ENCODE data around the gene TTC39A.

Gene TTC39A

DNA sequence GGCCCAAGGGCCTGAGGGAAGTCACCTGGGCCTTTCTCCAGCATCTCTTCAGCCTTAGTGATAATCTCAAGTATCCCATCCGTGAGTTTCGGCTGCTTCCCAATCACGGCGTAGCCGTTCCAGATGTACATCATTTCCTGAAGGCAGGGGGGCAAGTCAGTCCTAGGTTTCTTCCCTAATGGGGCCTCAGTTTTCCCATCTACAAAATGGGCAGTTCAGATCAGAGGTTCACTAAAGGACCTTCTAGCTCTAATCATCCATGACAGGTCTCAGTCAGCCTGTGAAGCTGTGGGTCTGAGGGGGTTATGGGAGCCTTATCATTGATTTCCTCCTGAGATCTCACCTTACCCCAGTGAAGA, 39.9 kb downstream of the TTC39A start:
- no peaks in the 10 kb centered on the region for H3K4me1 ChIP-seq (ENCODE audit: control insufficient read depth in 2 of 2, insufficient read depth in 1 of 2, low read depth in 1 of 2, low read length in 2 of 2)
- WGBS, 2 donors (ENCODE audit: extremely low coverage in 2 of 2, insufficient read length in 2 of 2, insufficient replicate concordance in 1 of 2), result no CpG with 5 or more reads among the region's 5 CpGs
- H2BK5ac ChIP-seq (ENCODE audit: low read length), result no peak overlapping the region

DNA sequence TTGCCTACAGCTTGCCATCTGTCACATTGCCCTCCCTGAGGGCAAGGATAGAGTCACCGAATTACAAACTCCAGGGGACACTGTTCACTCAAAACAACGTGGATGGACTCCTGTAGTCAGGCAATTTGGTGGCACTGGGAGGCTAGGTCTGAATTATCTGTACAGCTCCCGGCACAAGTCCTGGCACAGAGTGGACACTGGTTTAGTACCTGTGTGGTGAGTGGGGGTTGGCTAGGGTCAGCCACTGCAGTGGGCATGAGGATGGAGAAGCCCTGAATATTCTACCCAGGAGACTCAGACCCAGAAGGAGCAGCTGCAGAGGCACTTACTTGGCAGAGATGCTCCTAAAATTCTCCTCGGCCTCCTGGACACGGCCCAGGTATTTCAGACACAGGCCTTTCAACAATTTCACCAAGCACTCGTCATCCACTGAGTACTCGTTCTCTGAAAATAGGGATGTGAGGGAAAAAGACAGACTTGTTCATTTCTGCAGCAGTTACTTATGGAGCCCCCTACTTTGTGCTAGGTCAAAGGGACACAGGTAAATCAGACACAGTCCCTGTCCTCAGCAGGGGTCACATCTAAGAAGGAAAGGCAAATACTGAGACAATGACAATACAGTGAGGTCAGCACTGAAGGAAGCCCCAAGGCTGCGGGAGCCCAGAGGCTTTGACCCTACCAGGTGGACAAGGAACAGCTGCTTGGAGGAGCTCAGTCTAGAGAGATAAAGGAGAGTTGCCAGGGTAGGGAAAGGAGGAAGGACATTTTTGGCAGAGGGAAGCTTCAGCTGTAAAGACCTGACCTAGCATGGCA, 40.5 kb downstream of the TTC39A start:
- no peak overlapping the region for H2AK5ac ChIP-seq (ENCODE audit: low read depth, low read length)
- H3K14ac ChIP-seq (ENCODE audit: low read length), result no peak overlapping the region
- no peak overlapping the region for H2BK15ac ChIP-seq (ENCODE audit: low read length)
- H3K18ac ChIP-seq (ENCODE audit: low read length), result no peak overlapping the region
- no peaks in the 10 kb centered on the region for H3K4me1 ChIP-seq (ENCODE audit: control insufficient read depth in 2 of 2, insufficient read depth in 1 of 2, low read depth in 1 of 2, low read length in 2 of 2)
- H3K4me2 ChIP-seq (ENCODE audit: insufficient read depth, low read length, poor library complexity, severe bottlenecking), result no peak overlapping the region
- H2BK12ac ChIP-seq (ENCODE audit: low read length), result no peak overlapping the region
- no peaks in the 10 kb centered on the region for H3K27me3 ChIP-seq (ENCODE audit: control insufficient read depth in 3 of 3, insufficient read depth in 3 of 3, low read depth in 1 of 3, low read length in 3 of 3)
- no peak overlapping the region for H2AFZ ChIP-seq (ENCODE audit: low read length)
- no peak overlapping the region for H3K27ac ChIP-seq (replicated peaks; ENCODE audit: low read length)
- WGBS, 2 donors (ENCODE audit: extremely low coverage in 2 of 2, insufficient read length in 2 of 2, insufficient replicate concordance in 1 of 2), result no CpG with 5 or more reads among the region's 8 CpGs
- H3K9me3 ChIP-seq (replicated peaks in 1 of 2; ENCODE audit: control insufficient read depth in 2 of 2, insufficient read depth in 1 of 2, low read depth in 1 of 2, low read length in 2 of 2), result no peaks in the 10 kb centered on the region
- H4K8ac ChIP-seq (ENCODE audit: low read depth, low read length), result no peak overlapping the region
- no peak overlapping the region for H3K9ac ChIP-seq (ENCODE audit: low read depth, low read length, poor library complexity)
- no peak overlapping the region for H4K91ac ChIP-seq (ENCODE audit: low read depth, low read length, poor library complexity)
- H3K4me3 ChIP-seq (ENCODE audit: low read length in 2 of 2), result no peak overlapping the region
- no peak overlapping the region for H2BK120ac ChIP-seq (ENCODE audit: low read depth, low read length)
- H3K36me3 ChIP-seq (replicated peaks in 1 of 2; ENCODE audit: control insufficient read depth in 2 of 2, insufficient read depth in 2 of 2, low read length in 2 of 2), result no peaks in the 10 kb centered on the region
- no peak overlapping the region for H3K23ac ChIP-seq (ENCODE audit: low read depth, low read length, poor library complexity)
- H3K4ac ChIP-seq (ENCODE audit: low read length), result no peak overlapping the region
- no peak for DNase-seq (ENCODE audit: low spot score)
- no peak overlapping the region for H2BK5ac ChIP-seq (ENCODE audit: low read length)
- H3K79me1 ChIP-seq (ENCODE audit: low read depth, low read length), result no peaks in the 10 kb centered on the region

More for the DNA sequence above, 39.9 kb downstream of the TTC39A start:
- Histone ChIP-seq H3K23ac (ENCODE audit: low read depth, low read length, poor library complexity) (no peak overlapping the region), H3K9ac (ENCODE audit: low read depth, low read length, poor library complexity) (no peak overlapping the region), H2AK5ac (ENCODE audit: low read depth, low read length) (no peak overlapping the region), H3K36me3 (replicated peaks in 1 of 2; ENCODE audit: control insufficient read depth in 2 of 2, insufficient read depth in 2 of 2, low read length in 2 of 2) (no peaks in the 10 kb centered on the region), H3K9me3 (replicated peaks in 1 of 2; ENCODE audit: control insufficient read depth in 2 of 2, insufficient read depth in 1 of 2, low read depth in 1 of 2, low read length in 2 of 2) (no peaks in the 10 kb centered on the region), H3K18ac (ENCODE audit: low read length) (no peak overlapping the region), H2BK12ac (ENCODE audit: low read length) (no peak overlapping the region), H4K91ac (ENCODE audit: low read depth, low read length, poor library complexity) (no peak overlapping the region), H3K4me3 (ENCODE audit: low read length in 2 of 2) (no peak overlapping the region), H3K4ac (ENCODE audit: low read length) (no peak overlapping the region), H3K27ac (replicated peaks; ENCODE audit: low read length) (no peak overlapping the region), H3K4me2 (ENCODE audit: insufficient read depth, low read length, poor library complexity, severe bottlenecking) (no peak overlapping the region), H3K14ac (ENCODE audit: low read length) (no peak overlapping the region), H3K27me3 (ENCODE audit: control insufficient read depth in 3 of 3, insufficient read depth in 3 of 3, low read depth in 1 of 3, low read length in 3 of 3) (no peaks in the 10 kb centered on the region), H2BK120ac (ENCODE audit: low read depth, low read length) (no peak overlapping the region), H3K79me1 (ENCODE audit: low read depth, low read length) (no peaks in the 10 kb centered on the region), H4K8ac (ENCODE audit: low read depth, low read length) (no peak overlapping the region), H2BK15ac (ENCODE audit: low read length) (no peak overlapping the region), H2AFZ (ENCODE audit: low read length) (no peak overlapping the region)
- no peak for DNase-seq (ENCODE audit: low spot score)

DNA sequence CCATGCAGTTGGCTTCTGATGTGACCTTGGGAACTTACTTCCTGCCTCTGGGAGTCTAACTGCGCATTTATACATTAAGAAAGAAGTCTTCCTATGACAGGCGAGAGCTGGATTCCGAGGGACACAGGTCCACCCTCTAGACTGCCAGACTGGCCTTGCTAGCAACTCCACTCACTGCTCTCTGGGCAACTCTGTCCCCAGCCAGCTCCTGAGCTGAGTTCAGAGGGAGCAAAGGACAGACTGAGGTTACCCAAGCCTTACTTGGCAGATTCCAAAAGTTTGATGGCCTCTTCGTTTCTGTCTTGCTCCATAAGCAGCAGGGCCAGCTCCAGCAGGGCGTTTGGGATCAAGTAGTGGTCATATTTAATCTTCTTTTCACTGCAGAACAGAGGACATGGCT, 41.8 kb downstream of the TTC39A start:
- no peaks in the 10 kb centered on the region for H3K36me3 ChIP-seq (replicated peaks in 1 of 2; ENCODE audit: control insufficient read depth in 2 of 2, insufficient read depth in 2 of 2, low read length in 2 of 2)
- H3K23ac ChIP-seq (ENCODE audit: low read depth, low read length, poor library complexity), result no peak overlapping the region
- H2BK5ac ChIP-seq (ENCODE audit: low read length), result no peak overlapping the region
- H3K4ac ChIP-seq (ENCODE audit: low read length), result no peak overlapping the region
- H3K79me1 ChIP-seq (ENCODE audit: low read depth, low read length), result no peaks in the 10 kb centered on the region
- H3K9me3 ChIP-seq (replicated peaks in 1 of 2; ENCODE audit: control insufficient read depth in 2 of 2, insufficient read depth in 1 of 2, low read depth in 1 of 2, low read length in 2 of 2), result no peaks in the 10 kb centered on the region
- no peak overlapping the region for H3K4me2 ChIP-seq (ENCODE audit: insufficient read depth, low read length, poor library complexity, severe bottlenecking)
- no peak overlapping the region for H3K18ac ChIP-seq (ENCODE audit: low read length)
- no peak overlapping the region for H2AFZ ChIP-seq (ENCODE audit: low read length)
- no peak for DNase-seq (ENCODE audit: low spot score)
- no peak overlapping the region for H3K27ac ChIP-seq (replicated peaks; ENCODE audit: low read length)
- no peaks in the 10 kb centered on the region for H3K27me3 ChIP-seq (ENCODE audit: control insufficient read depth in 3 of 3, insufficient read depth in 3 of 3, low read depth in 1 of 3, low read length in 3 of 3)
- H2BK15ac ChIP-seq (ENCODE audit: low read length), result no peak overlapping the region
- peaks cover 0 to 3% of the 10 kb centered on the region in 2 donors for H3K4me1 ChIP-seq (ENCODE audit: control insufficient read depth in 2 of 2, insufficient read depth in 1 of 2, low read depth in 1 of 2, low read length in 2 of 2)
- no peak overlapping the region for H4K8ac ChIP-seq (ENCODE audit: low read depth, low read length)
- H4K91ac ChIP-seq (ENCODE audit: low read depth, low read length, poor library complexity), result no peak overlapping the region
- no peak overlapping the region for H2BK120ac ChIP-seq (ENCODE audit: low read depth, low read length)
- no peak overlapping the region for H3K14ac ChIP-seq (ENCODE audit: low read length)
- no peak overlapping the region for H2BK12ac ChIP-seq (ENCODE audit: low read length)
- no peak overlapping the region for H2AK5ac ChIP-seq (ENCODE audit: low read depth, low read length)
- H3K9ac ChIP-seq (ENCODE audit: low read depth, low read length, poor library complexity), result no peak overlapping the region
- WGBS, 2 donors (ENCODE audit: extremely low coverage in 2 of 2, insufficient read length in 2 of 2, insufficient replicate concordance in 1 of 2), result no CpG with 5 or more reads among the region's 5 CpGs
- no peak overlapping the region for H3K4me3 ChIP-seq (ENCODE audit: low read length in 2 of 2)

DNA sequence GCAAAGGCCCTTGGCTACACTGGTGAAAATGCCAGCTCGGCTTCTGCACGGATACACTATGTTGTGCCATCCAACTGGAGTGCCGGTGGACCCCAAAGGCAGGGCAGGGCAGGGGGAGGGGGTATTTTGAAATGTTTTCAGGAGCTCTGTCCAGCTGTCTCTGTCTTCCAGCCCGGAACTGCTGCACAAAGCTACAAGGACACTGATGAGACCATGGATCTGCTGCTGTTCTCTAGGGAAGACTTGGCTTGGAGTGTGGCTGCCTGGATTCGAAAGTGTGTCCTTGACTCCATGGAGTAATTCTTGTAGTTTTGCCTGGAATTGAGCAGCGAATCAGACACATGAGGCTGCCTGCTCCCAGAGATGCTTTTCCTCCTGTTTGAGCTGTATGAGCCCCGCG, 42.4 kb downstream of the TTC39A start:
- Histone ChIP-seq H2BK120ac (ENCODE audit: low read depth, low read length) (no peak overlapping the region), H3K79me1 (ENCODE audit: low read depth, low read length) (no peaks in the 10 kb centered on the region), H2BK15ac (ENCODE audit: low read length) (no peak overlapping the region), H4K91ac (ENCODE audit: low read depth, low read length, poor library complexity) (no peak overlapping the region), H3K4me1 (ENCODE audit: control insufficient read depth in 2 of 2, insufficient read depth in 1 of 2, low read depth in 1 of 2, low read length in 2 of 2) (peaks cover 0 to 3% of the 10 kb centered on the region in 2 donors), H3K23ac (ENCODE audit: low read depth, low read length, poor library complexity) (no peak overlapping the region), H3K14ac (ENCODE audit: low read length) (no peak overlapping the region), H3K27ac (replicated peaks; ENCODE audit: low read length) (no peak overlapping the region), H3K9ac (ENCODE audit: low read depth, low read length, poor library complexity) (no peak overlapping the region), H3K4ac (ENCODE audit: low read length) (no peak overlapping the region), H3K18ac (ENCODE audit: low read length) (no peak overlapping the region), H3K4me2 (ENCODE audit: insufficient read depth, low read length, poor library complexity, severe bottlenecking) (no peak overlapping the region), H4K8ac (ENCODE audit: low read depth, low read length) (no peak overlapping the region), H2BK5ac (ENCODE audit: low read length) (no peak overlapping the region), H3K9me3 (replicated peaks in 1 of 2; ENCODE audit: control insufficient read depth in 2 of 2, insufficient read depth in 1 of 2, low read depth in 1 of 2, low read length in 2 of 2) (no peaks in the 10 kb centered on the region), H2AK5ac (ENCODE audit: low read depth, low read length) (no peak overlapping the region), H3K4me3 (ENCODE audit: low read length in 2 of 2) (no peak overlapping the region), H3K36me3 (replicated peaks in 1 of 2; ENCODE audit: control insufficient read depth in 2 of 2, insufficient read depth in 2 of 2, low read length in 2 of 2) (no peaks in the 10 kb centered on the region), H2BK12ac (ENCODE audit: low read length) (no peak overlapping the region), H3K27me3 (ENCODE audit: control insufficient read depth in 3 of 3, insufficient read depth in 3 of 3, low read depth in 1 of 3, low read length in 3 of 3) (no peaks in the 10 kb centered on the region), H2AFZ (ENCODE audit: low read length) (no peak overlapping the region)
- DNase-seq (ENCODE audit: low spot score), result no peak
- no CpG with 5 or more reads among the region's 8 CpGs for WGBS, 2 donors (ENCODE audit: extremely low coverage in 2 of 2, insufficient read length in 2 of 2, insufficient replicate concordance in 1 of 2)

Measured in neuronal stem cell (in vitro differentiated cells).